NCI-H2107 treated with DMSO at 0.1 percent for 48 hours (cell line): ENCODE measurements around the gene MKRN1.
"Not testable (repeated sequence)": the region's sequence is repeated elsewhere in the genome, so short reads cannot be mapped to it uniquely, and the experiment has no call there.

Source experiments
- DNase-seq: peaks from one replicate; lab custom pipeline; 2025; ENCODE audit not compliant: unreplicated experiment; lab: John Stamatoyannopoulos, UW

The MKRN1 gene

GRCh38 chr7:140440593-140440992, 38.7 kb downstream of the MKRN1 start:
- DNase-seq: no peak

GRCh38 chr7:140439359-140439758, 39.9 kb downstream of the MKRN1 start:
- no peak for DNase-seq

DNA sequence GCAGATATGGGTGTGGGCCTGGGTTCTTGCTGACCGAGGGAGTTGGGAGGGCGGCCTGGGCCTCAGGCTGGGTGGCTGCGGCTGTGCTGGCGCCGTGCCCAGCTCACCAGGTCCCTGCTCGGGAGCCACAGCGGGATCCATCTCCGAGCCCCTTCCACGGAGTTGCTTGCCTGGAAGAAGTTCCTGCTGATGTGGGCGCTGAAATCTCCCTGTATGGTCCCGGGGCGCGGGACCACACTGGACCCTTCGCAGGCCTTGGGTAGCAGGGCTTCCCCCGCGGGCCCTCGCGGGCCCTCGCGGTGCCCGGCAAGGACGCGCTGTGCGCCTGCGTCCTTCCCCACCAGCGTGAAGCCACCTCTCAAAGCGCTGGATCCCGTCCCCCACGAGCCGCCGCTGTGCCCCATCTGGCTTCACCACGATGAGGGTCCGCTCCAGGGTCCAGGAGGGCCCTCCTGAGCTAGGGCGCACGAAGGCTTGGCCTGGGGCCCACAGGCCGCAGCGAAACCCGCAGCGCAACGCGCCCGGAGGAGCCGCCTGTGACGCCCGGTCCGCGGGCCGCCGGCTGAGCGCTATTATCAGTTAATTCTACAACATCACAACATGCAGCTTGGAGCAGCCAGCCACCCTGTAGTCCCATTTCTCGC, 43.9 kb downstream of the MKRN1 start:
- no peak for DNase-seq

DNA sequence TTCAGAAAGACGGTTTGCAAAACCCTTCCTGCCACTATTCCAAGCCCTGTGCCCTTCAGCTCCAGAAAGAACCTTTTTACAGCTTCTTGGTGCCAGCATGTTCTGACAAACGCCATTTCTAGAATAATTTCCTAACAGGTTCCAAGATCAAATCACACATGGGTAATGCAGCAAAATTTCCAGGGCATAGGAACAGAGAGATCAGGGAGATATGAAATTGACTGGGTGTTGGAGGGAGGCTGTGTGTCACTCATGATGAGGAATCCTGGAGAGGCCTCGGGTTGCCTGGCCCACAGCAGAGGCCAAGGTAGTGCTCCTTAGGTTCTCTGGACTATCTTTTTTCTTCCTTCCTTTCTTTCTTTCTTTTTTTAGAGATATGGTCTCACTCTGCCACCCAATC, 45.9 kb downstream of the MKRN1 start:
- no peak for DNase-seq

DNA sequence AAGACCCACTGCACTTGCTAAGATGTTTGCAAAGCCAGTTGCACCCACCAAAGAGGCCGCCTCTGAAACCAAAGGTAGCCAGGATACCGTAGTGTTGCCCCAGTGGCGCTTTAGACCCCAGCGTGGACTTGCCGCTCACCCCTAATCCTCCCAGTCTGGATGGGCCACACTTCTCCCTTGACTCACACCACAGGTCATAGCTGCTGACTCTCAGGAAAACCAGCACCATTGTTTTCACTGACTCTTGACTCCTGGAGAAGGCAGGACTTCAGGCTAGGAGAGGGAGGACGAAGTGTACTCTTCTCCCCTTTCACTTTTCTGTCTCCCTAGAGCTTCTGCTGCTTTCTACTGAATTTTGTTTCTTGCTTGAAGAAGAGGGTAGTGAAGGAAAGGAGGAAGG, 53.2 kb downstream of the MKRN1 start:
- no peak for DNase-seq

GRCh38 chr7:140425718-140426117, 53.6 kb downstream of the MKRN1 start:
- DNase-seq: no peak

GRCh38 chr7:140423501-140423900, 55.8 kb downstream of the MKRN1 start:
- DNase-seq: no peak

GRCh38 chr7:140421521-140421920, 57.8 kb downstream of the MKRN1 start:
- DNase-seq: no peak

- no peak for DNase-seq
These were observed 60.7 kb downstream of the MKRN1 start for GRCh38 chr7:140418653-140419052.

DNA sequence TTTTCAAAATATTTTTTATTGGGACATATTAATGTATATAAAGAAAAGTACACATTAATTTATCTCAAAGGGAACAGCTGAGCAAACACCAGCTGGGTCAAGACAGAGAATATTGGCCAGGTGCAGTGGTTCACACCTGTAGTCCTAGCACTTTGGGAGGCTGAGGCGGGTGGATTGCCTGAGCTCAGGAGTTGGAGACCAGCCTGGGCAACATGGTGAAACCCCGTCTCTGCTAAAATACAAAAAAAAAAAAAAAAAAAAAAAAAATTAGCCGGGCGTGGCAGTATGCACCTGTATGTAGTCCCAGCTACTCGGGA, 61.2 kb downstream of the MKRN1 start:
- not testable (repeated sequence) for DNase-seq

DNA sequence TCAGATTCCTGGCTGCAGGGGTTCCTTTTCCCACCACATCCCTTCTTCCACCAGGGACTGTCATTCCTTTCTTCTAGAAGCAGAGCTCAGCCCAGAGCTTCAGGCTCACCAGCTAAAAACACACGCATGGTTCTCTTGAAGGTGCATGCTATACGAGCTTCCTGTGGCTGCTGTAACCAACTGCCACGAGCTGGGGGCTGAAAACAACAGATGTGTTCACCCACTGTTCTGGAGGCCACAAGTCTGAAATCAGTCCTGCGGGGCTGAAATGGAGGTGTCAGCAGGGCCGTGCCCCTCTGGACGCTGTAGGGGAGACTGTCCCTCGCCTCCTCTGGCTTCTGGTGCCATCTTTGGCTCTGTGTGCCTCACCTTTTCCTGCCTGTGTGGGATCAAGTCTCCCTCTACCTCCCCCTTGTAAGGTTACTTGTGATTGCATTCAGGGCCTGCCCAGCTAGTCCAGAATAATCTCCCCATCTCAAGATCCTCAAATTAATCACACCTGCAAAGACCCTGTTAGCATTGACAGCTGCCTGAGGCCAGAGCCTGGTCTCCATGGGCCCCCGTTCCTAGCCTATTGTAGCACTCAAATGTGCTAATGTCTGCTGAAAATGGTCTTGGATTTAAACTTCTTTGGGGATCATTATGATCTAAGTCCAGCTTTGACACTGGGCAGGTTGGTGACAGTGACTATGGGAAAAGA, 61.7 kb downstream of the MKRN1 start:
- peak; percentile 19 for DNase-seq

DNA sequence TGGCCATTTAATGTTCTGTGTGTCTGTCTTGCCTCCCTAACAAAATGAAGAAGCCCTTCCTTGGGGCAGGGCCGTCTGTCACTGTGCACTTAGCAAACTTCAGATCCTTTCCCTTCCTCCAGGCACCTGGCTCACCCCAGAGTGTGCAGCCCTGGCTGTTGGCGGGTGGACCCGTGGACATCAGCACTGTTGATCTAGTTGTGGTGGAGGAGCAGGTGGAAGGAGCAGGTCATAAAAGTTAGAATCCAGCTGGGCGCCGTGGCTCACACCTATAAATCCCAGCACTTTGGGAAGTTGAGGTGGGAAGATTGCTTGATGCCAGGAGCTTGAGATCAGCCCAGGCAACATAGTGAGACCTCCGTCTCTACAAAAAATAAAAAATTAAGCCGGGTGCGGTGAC, 62.7 kb downstream of the MKRN1 start:
- DNase-seq: no peak

DNA sequence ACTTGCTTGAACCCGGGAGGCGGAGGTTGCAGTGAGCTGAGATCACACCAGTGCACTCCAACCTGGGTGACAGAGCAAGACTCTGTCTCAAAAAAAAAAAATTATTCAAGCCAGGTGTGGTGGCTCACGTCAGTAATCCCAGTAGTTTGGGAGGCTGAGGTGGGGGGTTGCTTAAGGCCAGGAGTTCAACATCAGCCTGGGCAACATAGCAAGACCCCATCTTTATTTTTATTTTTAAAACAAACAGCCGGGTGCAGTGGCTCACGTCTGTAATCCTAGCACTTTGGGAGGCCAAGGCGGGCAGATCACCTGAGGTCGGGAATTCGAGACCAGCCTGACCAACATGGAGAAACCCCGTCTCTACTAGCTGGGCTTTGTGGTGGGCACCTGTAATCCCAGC, 63.5 kb downstream of the MKRN1 start:
- not testable (repeated sequence) for DNase-seq

- DNase-seq: no peak
These were observed 63.9 kb downstream of the MKRN1 start for GRCh38 chr7:140415361-140415760.

DNA sequence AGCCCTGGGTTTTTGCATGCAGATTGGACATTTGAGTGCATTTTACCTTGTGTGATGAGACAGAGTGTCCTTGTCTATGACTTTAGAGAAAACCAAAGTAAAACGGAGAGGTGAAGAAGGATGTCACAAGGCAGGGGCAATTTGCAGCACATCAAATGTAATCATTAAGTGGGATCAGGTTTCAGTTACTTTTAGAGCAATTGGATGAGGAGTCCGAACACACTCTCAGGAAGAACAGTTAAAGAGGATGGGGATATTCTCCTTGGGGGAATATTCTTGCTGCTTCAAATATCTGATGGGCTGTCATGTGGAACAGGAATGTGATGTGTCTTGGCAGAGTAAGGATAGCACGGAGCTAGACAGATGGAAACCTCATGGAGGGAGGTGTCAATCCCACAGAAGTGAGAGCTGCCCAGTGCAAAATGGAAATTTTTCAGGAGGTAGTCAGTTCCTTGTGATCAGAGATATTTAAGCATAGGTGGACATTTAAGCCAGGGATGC, 74.7 kb downstream of the MKRN1 start:
- DNase-seq: peak; percentile 35

GRCh38 chr7:140403878-140404564, 75.3 kb downstream of the MKRN1 start, which contains the start of gene RAB19:
Gene RAB19, plus strand, starts transcription at chr7:140404058. Its CDS starts 3,589 bp downstream, at chr7:140407647.
- peak; percentile 78 for DNase-seq
